GM21526 (cell line): ENCODE measurements around the gene SGO2.
"Not testable (repeated sequence)": the region's sequence is repeated elsewhere in the genome, so short reads cannot be mapped to it uniquely, and the experiment has no call there.

Source experiments
- ATAC-seq: cut with Tn5 transposase; IDR thresholded peaks from one replicate; pipeline ENCODE4 v1.9.1; 2021; ENCODE audit warnings: moderate library complexity; ENCODE audit not compliant: unreplicated experiment, low FRiP score

SGO2 gene

GRCh38 chr2:200617156-200618053 is 91.4 kb downstream of the SGO2 start:
- no peak for ATAC-seq

GRCh38 chr2:200618054-200618419 is 92.0 kb downstream of the SGO2 start:
- no peak for ATAC-seq

- ATAC-seq, result no peak
Measured at GRCh38 chr2:200618590-200619021, 92.6 kb downstream of the SGO2 start.

DNA sequence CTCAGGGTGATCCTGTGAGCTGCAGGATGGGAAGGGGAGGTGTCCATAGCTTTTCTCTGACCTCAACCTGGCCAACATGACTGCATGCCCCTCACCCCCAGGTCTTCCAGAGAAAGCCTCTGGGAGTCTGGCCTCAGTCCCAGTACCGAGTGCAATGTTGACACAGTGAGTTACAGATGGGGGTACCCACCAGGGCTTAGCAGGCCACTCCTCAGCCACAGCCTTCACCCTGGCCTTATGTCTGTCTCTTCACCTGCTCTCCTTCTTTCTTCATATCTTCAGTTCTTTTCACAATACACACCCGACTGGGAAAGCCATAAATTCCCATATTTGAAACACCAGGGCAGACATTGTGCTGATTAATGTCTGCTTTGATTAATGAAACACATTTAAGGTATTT is 93.3 kb downstream of the SGO2 start:
- no peak for ATAC-seq

DNA sequence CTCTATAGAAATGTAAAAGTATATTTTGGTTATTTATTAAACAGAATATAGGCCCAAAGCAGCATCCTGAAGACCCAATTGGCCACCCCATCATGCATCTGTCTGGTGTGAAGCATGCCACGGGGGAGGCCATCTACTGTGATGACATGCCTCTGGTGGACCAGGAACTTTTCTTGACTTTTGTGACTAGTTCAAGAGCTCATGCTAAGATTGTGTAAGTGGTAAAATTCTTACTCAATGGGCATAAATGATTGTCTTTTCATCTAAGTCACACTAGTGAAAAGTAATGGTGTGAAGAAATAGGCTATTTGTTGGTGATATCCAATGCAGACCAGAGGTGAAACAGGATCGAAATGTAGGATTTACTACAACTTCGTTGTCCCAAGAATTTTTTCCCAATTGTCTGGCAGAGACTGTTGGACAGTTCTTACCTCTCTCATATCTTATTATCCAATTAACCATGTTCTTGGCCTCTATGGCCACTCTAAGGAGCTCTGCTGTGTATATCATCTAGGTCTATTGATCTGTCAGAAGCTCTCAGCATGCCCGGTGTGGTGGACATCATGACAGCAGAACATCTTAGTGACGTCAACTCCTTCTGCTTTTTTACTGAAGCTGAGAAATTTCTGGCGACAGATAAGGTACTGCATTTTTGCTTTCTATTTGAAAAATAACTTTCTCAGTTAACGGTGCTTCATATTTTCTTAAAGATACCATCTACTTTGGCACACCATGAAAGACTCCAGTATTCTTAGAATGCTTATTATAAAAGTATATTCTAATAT is 94.8 kb downstream of the SGO2 start:
- no peak for ATAC-seq

- ATAC-seq, result no peak
Measured at GRCh38 chr2:200622106-200622505, 96.1 kb downstream of the SGO2 start.

DNA sequence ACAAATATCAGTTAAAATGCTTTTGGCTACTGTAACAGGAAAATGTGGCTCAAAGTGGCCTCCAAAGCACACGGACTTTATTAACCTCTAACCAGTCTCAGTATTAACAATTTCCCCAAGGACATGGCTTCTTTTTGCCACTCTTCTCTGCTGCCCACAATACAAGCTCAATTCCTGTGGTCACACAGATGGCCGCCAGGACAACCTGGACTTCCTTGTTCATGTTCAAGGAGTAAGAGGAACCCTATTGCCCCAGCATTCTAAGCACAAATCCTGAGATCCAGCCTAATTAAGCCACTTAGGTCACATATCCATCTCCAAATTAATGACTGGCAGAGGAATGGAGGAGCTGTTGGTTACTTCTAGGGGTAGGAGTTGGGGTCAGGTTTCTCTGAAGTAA is 98.0 kb downstream of the SGO2 start:
- no peak for ATAC-seq

GRCh38 chr2:200624658-200625057 is 98.7 kb downstream of the SGO2 start:
- ATAC-seq, result no peak

DNA sequence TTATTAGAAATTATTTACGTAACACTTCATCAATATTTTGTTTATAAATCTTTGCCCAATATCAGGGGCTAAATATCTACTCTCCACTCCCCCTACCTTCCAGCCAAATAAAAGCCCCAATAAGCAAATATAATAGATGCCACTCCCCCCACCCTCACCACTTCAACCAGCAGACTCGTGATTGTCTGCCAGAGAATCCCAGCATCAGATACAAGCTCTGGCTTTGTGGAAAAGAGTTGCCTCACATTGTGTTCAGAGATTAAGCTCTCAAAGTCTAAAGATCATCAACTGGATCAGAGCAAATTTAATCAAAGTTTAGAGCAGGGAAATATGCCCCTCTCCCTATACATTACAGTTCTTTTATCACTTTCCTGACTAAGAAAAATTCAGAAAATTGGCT is 99.3 kb downstream of the SGO2 start:
- ATAC-seq, result no peak

DNA sequence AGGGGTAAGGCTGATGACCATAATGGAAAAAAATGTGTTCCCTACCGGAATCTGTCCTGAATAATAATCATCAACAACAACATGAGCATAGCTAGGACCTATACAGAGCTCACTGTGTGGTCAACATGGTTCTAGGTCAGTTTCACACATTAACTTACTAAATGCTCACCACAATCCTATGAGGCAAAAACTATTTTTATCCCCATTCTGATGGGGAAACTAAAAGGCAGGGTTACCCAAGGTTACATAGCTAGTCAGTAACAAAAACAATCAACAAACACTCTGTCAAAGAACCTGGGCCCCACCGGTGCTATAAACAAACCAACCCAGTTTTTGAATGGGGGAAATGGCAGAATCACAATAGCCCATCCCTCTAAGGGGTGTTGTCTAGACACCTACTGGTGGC is 100.0 kb downstream of the SGO2 start:
- ATAC-seq, result no peak

DNA sequence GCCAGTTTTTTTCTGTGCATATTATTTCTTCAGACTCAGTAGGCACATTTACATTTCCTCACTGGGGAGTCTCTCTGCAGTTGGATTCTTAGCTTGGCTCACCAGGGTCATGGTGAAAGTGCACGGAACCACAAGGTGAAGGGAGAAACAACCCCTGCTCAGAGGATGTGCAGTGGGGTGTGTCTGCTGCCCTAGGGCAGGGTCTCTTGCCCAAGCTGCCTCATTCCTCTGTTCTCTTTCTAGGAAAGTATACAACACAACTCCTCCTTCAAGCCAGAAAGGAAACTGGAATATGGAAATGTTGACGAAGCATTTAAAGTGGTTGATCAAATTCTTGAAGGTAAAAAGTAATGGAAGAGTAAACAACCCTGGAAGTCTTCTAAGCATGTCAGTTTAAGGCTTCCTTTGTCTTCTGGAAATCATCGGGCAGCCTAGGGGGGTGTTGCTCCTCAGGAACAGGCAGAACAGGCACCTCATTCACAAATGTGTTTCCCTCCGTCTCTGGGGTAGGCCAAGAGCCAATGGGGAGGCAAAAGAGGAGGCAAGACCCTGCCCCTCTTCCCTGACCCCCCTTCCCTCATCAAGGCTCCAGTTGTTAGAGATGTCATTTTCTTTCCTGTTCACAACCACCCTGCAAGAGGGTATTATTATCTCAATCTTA is 101.2 kb downstream of the SGO2 start:
- ATAC-seq, result no peak

- not testable (repeated sequence) for ATAC-seq
Measured at GRCh38 chr2:200628461-200628860, 102.5 kb downstream of the SGO2 start.

- no peak for ATAC-seq
Measured at GRCh38 chr2:200631287-200631686, 105.3 kb downstream of the SGO2 start.
